A673 (cell line): ENCODE data around the gene LCA5.
"Not testable (repeated sequence)": the region's sequence is repeated elsewhere in the genome, so short reads cannot be mapped to it uniquely, and the experiment has no call there.

Experiments used
- CTCF ChIP-seq: fragments of 300-800, 200-600 bp; sonication (generic); conservative IDR thresholded peaks from 2 replicates; pipeline ENCODE4 v1.5.1; 2017; ENCODE audit warnings: low read depth, mild to moderate bottlenecking, antibody characterized with exemption, low read length, moderate library complexity, mixed read lengths
- EZH2 ChIP-seq: fragments of 200-600 bp; sonication (generic); IDR thresholded peaks from 2 replicates; pipeline ENCODE4 v1.6.1; 2017; ENCODE audit warnings: borderline replicate concordance, low read depth, mild to moderate bottlenecking, mixed read lengths, antibody characterized with exemption, low read length; ENCODE audit not compliant: poor library complexity, severe bottlenecking

DNA sequence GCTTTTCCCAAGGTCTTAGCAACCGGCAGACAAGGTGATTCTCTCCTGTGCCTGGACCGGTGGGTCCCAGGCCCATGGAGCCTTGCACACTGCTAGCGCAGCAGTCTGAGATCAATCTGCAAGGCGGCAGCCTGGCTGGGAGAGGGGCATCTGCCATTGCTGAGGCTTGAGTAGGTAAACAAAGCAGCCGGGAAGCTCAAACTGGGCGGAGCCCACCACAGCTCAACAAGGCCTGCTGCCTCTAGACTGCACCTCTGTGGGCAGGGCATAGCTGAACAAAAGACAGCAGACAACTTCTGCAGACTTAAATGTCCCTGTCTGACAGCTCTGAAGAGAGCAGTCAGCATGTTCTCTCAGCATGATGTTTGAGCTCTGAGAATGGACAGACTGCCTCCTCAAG, 40.7 kb upstream of the LCA5 start:
- not testable (repeated sequence) for TF ChIP-seq CTCF, EZH2
